ENCODE data around the gene ZMYND11. TPM values are rescaled to one million over a fixed set of nuclear protein-coding genes. Genes with fewer than 3 reads are reported as not detected.

Gene ZMYND11
- total and polyA plus RNA-seq, 11 donors = 22.7 to 96.6 (median 73.3) TPM

DNA sequence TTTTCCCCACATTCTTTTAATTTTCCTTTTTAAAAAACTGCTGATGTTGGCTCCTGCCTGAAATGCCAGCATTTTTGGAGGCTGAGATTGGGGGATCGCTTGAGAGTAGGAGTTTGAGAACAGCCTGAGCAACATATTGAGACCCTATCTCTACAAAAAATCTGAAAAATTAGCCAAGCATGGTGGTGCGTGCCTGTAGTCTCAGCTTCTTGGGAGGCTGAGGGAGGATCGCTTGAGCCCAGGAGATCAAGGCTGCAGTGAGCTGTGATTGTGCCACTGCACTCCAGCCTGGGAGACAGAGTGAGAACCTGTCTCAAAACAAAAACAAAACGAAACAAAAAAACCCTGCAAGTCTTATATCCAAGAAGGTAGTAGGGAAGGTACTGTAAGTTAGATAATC, 51.7 kb downstream of the ZMYND11 start:
- peaks cover 0 to 46% (median 14%) of the 10 kb centered on the region in 9 donors for H3K36me3 ChIP-seq
- peaks cover 0 to 14% (median 3%) of the 10 kb centered on the region in 12 donors for H3K9me3 ChIP-seq
- ATAC-seq (no peak), DNase-seq (no peak)
- H3K4me1 ChIP-seq = peaks cover 0 to 15% (median 2%) of the 10 kb centered on the region in 12 donors
- intact Hi-C loops (cut with DNase I) = no loop called here
- H3K27me3 ChIP-seq = no peaks in the 10 kb centered on the region
- no peak overlapping the region for H3K27ac ChIP-seq
- no peak overlapping the region for H3K4me3 ChIP-seq
- no peak for TF ChIP-seq POLR2A (IDR thresholded peaks at IDR 0.05)
- TF ChIP-seq CTCF (IDR thresholded peaks at IDR 0.05) = no peak
- 96 to 98% (median 97%) methylated on average over 4 of the region's 4 CpGs for WGBS, 4 donors

DNA sequence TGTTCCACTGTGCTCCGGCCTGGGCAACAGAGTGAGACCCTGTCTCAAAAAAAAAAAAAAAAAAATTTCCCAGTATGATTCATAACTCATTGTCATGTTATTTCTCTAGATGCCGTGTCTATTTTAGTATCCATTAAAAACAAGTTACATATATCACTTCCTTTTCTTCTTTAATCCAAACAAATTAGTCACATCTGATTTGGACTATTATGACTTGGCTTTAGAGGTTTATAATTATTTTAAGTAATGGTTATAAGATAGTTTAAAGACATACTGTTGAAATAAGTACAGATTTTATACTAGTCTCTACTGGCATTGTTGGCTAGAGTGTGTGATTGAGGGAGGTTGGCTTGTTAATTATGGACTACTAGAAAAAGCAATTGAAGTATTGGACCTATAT, 53.3 kb downstream of the ZMYND11 start:
- peaks cover 0 to 33% (median 3%) of the 10 kb centered on the region in 9 donors for H3K36me3 ChIP-seq
- intact Hi-C loops (cut with DNase I) = no loop called here
- DNase-seq = no peak
- WGBS, 4 donors = 60 to 77% (median 72%) methylated on average over 2 of the region's 2 CpGs
- no peak for TF ChIP-seq CTCF (IDR thresholded peaks at IDR 0.05)
- TF ChIP-seq POLR2A (IDR thresholded peaks at IDR 0.05) = no peak
- no peak overlapping the region for H3K4me3 ChIP-seq
- no peak overlapping the region for H3K27ac ChIP-seq
- no peak for ATAC-seq
- H3K9me3 ChIP-seq = peaks cover 0 to 11% (median 3%) of the 10 kb centered on the region in 12 donors
- no peaks in the 10 kb centered on the region for H3K27me3 ChIP-seq
- peaks cover 0 to 23% (median 13%) of the 10 kb centered on the region in 12 donors for H3K4me1 ChIP-seq

DNA sequence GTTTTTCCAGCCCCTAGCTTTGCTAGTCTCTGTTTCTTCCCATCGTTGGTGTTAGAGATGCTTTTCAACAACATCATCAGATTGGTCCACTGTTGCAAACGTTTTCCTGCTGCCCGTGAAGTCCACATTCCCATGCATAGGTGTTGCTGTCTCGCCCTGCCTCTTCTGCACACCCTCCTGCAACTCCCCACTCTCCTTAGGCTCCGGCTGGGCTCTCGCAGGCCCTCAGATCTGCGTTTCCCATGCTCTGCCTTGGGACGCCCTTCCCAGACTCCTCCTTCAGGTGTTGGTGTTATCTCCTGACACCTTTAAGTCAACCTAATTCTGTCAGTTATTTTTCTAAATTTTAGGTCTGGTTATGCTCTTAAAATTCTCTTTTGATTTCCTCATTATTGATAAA, 55.0 kb downstream of the ZMYND11 start:
- Histone ChIP-seq H3K27ac (no peak overlapping the region), H3K36me3 (peaks cover 0 to 17% (median 0%) of the 10 kb centered on the region in 9 donors), H3K4me1 (peaks cover 0 to 23% (median 13%) of the 10 kb centered on the region in 12 donors), H3K27me3 (no peaks in the 10 kb centered on the region), H3K9me3 (no peaks in the 10 kb centered on the region), H3K4me3 (no peak overlapping the region)
- WGBS, 4 donors = 84 to 89% (median 86%) methylated on average over 8 of the region's 8 CpGs
- TF ChIP-seq POLR2A (IDR thresholded peaks at IDR 0.05) (no peak), CTCF (IDR thresholded peaks at IDR 0.05) (no peak)
- intact Hi-C loops (cut with DNase I) = no loop called here
- ATAC-seq (no peak), DNase-seq (no peak)

DNA sequence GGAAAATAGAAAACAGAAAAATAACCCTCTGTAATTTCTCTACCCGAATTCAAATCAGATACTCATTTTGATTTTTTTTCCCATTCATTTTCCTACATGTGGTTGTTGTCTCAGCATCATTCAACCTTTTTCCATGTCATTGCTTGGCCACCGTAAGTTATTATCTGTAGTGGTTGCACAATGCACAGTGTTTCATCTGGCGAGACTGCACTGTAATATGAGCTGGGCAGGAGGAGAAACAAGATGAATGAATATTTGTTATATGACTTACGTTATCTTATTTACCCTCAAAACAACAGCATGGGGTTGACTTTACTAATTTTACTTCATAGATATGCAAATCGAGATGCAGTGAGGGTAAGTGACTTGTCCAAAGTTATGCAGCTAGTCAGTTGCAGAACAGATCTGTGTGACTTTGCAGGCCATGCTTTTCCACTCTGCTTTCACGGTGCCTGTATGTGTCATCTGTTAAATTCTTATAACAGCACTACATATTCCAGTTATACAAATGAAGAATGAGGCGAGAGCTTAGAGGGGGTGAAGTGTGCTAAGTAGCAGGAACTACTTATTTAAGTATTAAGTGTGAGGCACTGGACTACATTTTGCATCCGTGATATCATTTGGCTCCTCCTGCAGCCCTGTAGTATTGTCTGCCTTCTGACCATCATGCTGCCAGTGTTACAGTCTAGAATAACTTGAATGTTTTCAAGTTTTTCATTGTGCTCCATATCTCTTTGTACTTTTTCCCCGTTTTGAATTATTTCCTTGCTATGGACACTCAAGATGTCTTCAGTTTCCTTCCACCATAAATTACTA, 56.7 kb downstream of the ZMYND11 start:
- Histone ChIP-seq H3K4me1 (peaks cover 0 to 23% (median 13%) of the 10 kb centered on the region in 12 donors), H3K27me3 (no peaks in the 10 kb centered on the region), H3K4me3 (no peak overlapping the region), H3K36me3 (peaks cover 0 to 17% (median 0%) of the 10 kb centered on the region in 9 donors), H3K9me3 (no peaks in the 10 kb centered on the region), H3K27ac (no peak overlapping the region)
- intact Hi-C loops (cut with DNase I) = no loop called here
- TF ChIP-seq POLR2A (IDR thresholded peaks at IDR 0.05) (no peak), CTCF (IDR thresholded peaks at IDR 0.05) (no peak)
- peak in 3 of 4 donors; percentile 77 to 95 (median 95) for ATAC-seq
- peak in 1 of 5 donors; percentile 31 for DNase-seq
- 40 to 54% (median 50%) methylated on average over 9 of the region's 9 CpGs for WGBS, 4 donors
